ENCODE measurements around the gene LMAN1. TPM values are rescaled to one million over a fixed set of nuclear protein-coding genes. Genes with fewer than 3 reads are reported as not detected.

The LMAN1 gene
- total RNA-seq, 2 donors from 2014 or later, result 124 to 146 TPM

GRCh38 chr18:59381949-59382348 lies 22.9 kb upstream of the LMAN1 start:
- no peak for ATAC-seq
- H3K9me3 Mint-ChIP-seq, result no peaks in the 10 kb centered on the region
- H3K36me3 Mint-ChIP-seq, result no peaks in the 10 kb centered on the region
- H3K4me1 Mint-ChIP-seq (ENCODE audit: low read depth in 2 of 2), result no peaks in the 10 kb centered on the region
- DNase-seq (ENCODE audit: low spot score), result no peak
- no peak overlapping the region for H3K4me3 Mint-ChIP-seq
- H3K27me3 Mint-ChIP-seq, result peaks cover 25 to 38% of the 10 kb centered on the region in 2 donors
- H3K27ac Mint-ChIP-seq, result no peak overlapping the region

GRCh38 chr18:59380706-59381105 lies 21.6 kb upstream of the LMAN1 start:
- H3K27me3 Mint-ChIP-seq, result peaks cover 29 to 38% of the 10 kb centered on the region in 2 donors
- H3K4me1 Mint-ChIP-seq (ENCODE audit: low read depth in 2 of 2), result no peaks in the 10 kb centered on the region
- H3K4me3 Mint-ChIP-seq, result no peak overlapping the region
- no peaks in the 10 kb centered on the region for H3K36me3 Mint-ChIP-seq
- no peak overlapping the region for H3K27ac Mint-ChIP-seq
- DNase-seq (ENCODE audit: low spot score) (no peak), ATAC-seq (no peak)
- H3K9me3 Mint-ChIP-seq, result no peaks in the 10 kb centered on the region

GRCh38 chr18:59379772-59380522 lies 20.9 kb upstream of the LMAN1 start:
- no peaks in the 10 kb centered on the region for H3K36me3 Mint-ChIP-seq
- no peaks in the 10 kb centered on the region for H3K4me1 Mint-ChIP-seq (ENCODE audit: low read depth in 2 of 2)
- no peak overlapping the region for H3K4me3 Mint-ChIP-seq
- H3K27ac Mint-ChIP-seq, result no peak overlapping the region
- no peaks in the 10 kb centered on the region for H3K9me3 Mint-ChIP-seq
- no peak for ATAC-seq
- DNase-seq (ENCODE audit: low spot score), result no peak
- H3K27me3 Mint-ChIP-seq, result peaks cover 29 to 38% of the 10 kb centered on the region in 2 donors

GRCh38 chr18:59377613-59378337 lies 18.7 kb upstream of the LMAN1 start:
- Mint-ChIP-seq H3K27me3 (peaks cover 39 to 48% of the 10 kb centered on the region in 2 donors), H3K4me1 (ENCODE audit: low read depth in 2 of 2) (no peaks in the 10 kb centered on the region), H3K27ac (no peak overlapping the region), H3K9me3 (no peaks in the 10 kb centered on the region), H3K4me3 (no peak overlapping the region), H3K36me3 (no peaks in the 10 kb centered on the region)
- no peak for DNase-seq (ENCODE audit: low spot score)
- ATAC-seq, result no peak

GRCh38 chr18:59376351-59376935 lies 17.4 kb upstream of the LMAN1 start:
- Mint-ChIP-seq H3K9me3 (no peaks in the 10 kb centered on the region), H3K36me3 (no peaks in the 10 kb centered on the region), H3K4me1 (ENCODE audit: low read depth in 2 of 2) (no peaks in the 10 kb centered on the region), H3K27me3 (peaks cover 47 to 53% of the 10 kb centered on the region in 2 donors), H3K4me3 (no peak overlapping the region), H3K27ac (no peak overlapping the region)
- ATAC-seq (no peak), DNase-seq (ENCODE audit: low spot score) (no peak)

- ATAC-seq, result no peak
- no peaks in the 10 kb centered on the region for H3K4me1 Mint-ChIP-seq (ENCODE audit: low read depth in 2 of 2)
- H3K4me3 Mint-ChIP-seq, result no peak overlapping the region
- peaks cover 36 to 40% of the 10 kb centered on the region in 2 donors for H3K27me3 Mint-ChIP-seq
- H3K27ac Mint-ChIP-seq, result no peak overlapping the region
- DNase-seq (ENCODE audit: low spot score), result no peak
- no peaks in the 10 kb centered on the region for H3K9me3 Mint-ChIP-seq
- H3K36me3 Mint-ChIP-seq, result no peaks in the 10 kb centered on the region
These were observed 15.1 kb upstream of the LMAN1 start for GRCh38 chr18:59374128-59374527.

GRCh38 chr18:59372975-59373374 lies 13.9 kb upstream of the LMAN1 start:
- Mint-ChIP-seq H3K27ac (no peak overlapping the region), H3K9me3 (no peaks in the 10 kb centered on the region), H3K4me1 (ENCODE audit: low read depth in 2 of 2) (no peaks in the 10 kb centered on the region), H3K27me3 (peaks cover 24 to 30% of the 10 kb centered on the region in 2 donors), H3K4me3 (no peak overlapping the region), H3K36me3 (no peaks in the 10 kb centered on the region)
- ATAC-seq, result no peak
- no peak for DNase-seq (ENCODE audit: low spot score)

GRCh38 chr18:59360381-59360780 lies 1.3 kb upstream of the LMAN1 start:
- no peaks in the 10 kb centered on the region for H3K9me3 Mint-ChIP-seq
- H3K4me3 Mint-ChIP-seq, result no peak overlapping the region
- peaks cover 21 to 24% of the 10 kb centered on the region in 2 donors for H3K4me1 Mint-ChIP-seq (ENCODE audit: low read depth in 2 of 2)
- H3K36me3 Mint-ChIP-seq, result peaks cover 16% of the 10 kb centered on the region
- peaks cover 7 to 9% of the 10 kb centered on the region in 2 donors for H3K27me3 Mint-ChIP-seq
- ATAC-seq, result no peak
- H3K27ac Mint-ChIP-seq, result no peak overlapping the region
- no peak for DNase-seq (ENCODE audit: low spot score)

- no peak for DNase-seq (ENCODE audit: low spot score)
- peak overlapping the region; percentile 62 for H3K4me3 Mint-ChIP-seq
- no peaks in the 10 kb centered on the region for H3K9me3 Mint-ChIP-seq
- H3K27ac Mint-ChIP-seq, result peak overlapping the region in 1 of 2 donors; percentile 93
- H3K36me3 Mint-ChIP-seq, result peaks cover 16% of the 10 kb centered on the region
- peaks cover 7 to 8% of the 10 kb centered on the region in 2 donors for H3K27me3 Mint-ChIP-seq
- peaks cover 21 to 24% of the 10 kb centered on the region in 2 donors for H3K4me1 Mint-ChIP-seq (ENCODE audit: low read depth in 2 of 2)
- ATAC-seq, result peak in 1 of 2 donors; percentile 0
These were observed 499 bp upstream of the LMAN1 start for GRCh38 chr18:59359576-59359952.

GRCh38 chr18:59358414-59358711 lies 702 bp downstream of the LMAN1 start:
- H3K4me1 Mint-ChIP-seq (ENCODE audit: low read depth in 2 of 2), result peaks cover 21 to 24% of the 10 kb centered on the region in 2 donors
- no peaks in the 10 kb centered on the region for H3K9me3 Mint-ChIP-seq
- no peak for ATAC-seq
- H3K36me3 Mint-ChIP-seq, result peaks cover 17% of the 10 kb centered on the region
- peaks cover 3 to 4% of the 10 kb centered on the region in 2 donors for H3K27me3 Mint-ChIP-seq
- no peak for DNase-seq (ENCODE audit: low spot score)
- peak overlapping the region; percentile 93 to 98 for H3K27ac Mint-ChIP-seq
- H3K4me3 Mint-ChIP-seq, result peak overlapping the region; percentile 96

- ATAC-seq, result no peak
- Mint-ChIP-seq H3K27me3 (peaks cover 0 to under 1% of the 10 kb centered on the region in 2 donors), H3K36me3 (peaks cover 21% of the 10 kb centered on the region)
These were observed 1.1 kb downstream of the LMAN1 start for GRCh38 chr18:59357928-59358327.

GRCh38 chr18:59354731-59355130 lies 4.3 kb downstream of the LMAN1 start:
- peaks cover 41% of the 10 kb centered on the region for H3K36me3 Mint-ChIP-seq
- peaks cover 31 to 38% of the 10 kb centered on the region in 2 donors for H3K4me1 Mint-ChIP-seq (ENCODE audit: low read depth in 2 of 2)
- no peaks in the 10 kb centered on the region for H3K27me3 Mint-ChIP-seq
- DNase-seq (ENCODE audit: low spot score) (no peak), ATAC-seq (no peak)
- H3K9me3 Mint-ChIP-seq, result no peaks in the 10 kb centered on the region
- H3K27ac Mint-ChIP-seq, result no peak overlapping the region
- no peak overlapping the region for H3K4me3 Mint-ChIP-seq

More at GRCh38 chr18:59357928-59358327, 1.1 kb downstream of the LMAN1 start:
- peak overlapping the region; percentile 93 to 98 for H3K27ac Mint-ChIP-seq
- no peaks in the 10 kb centered on the region for H3K9me3 Mint-ChIP-seq
- peaks cover 21 to 28% of the 10 kb centered on the region in 2 donors for H3K4me1 Mint-ChIP-seq (ENCODE audit: low read depth in 2 of 2)
- peak overlapping the region; percentile 96 for H3K4me3 Mint-ChIP-seq
- DNase-seq (ENCODE audit: low spot score), result no peak

GRCh38 chr18:59353079-59353680 lies 5.9 kb downstream of the LMAN1 start:
- H3K27ac Mint-ChIP-seq, result peak overlapping the region in 1 of 2 donors; percentile 17
- H3K27me3 Mint-ChIP-seq, result no peaks in the 10 kb centered on the region
- ATAC-seq (no peak), DNase-seq (ENCODE audit: low spot score) (no peak)
- peak overlapping the region; percentile 21 for H3K4me3 Mint-ChIP-seq
- H3K4me1 Mint-ChIP-seq (ENCODE audit: low read depth in 2 of 2), result peaks cover 26 to 32% of the 10 kb centered on the region in 2 donors
- peaks cover 40% of the 10 kb centered on the region for H3K36me3 Mint-ChIP-seq
- no peaks in the 10 kb centered on the region for H3K9me3 Mint-ChIP-seq

Data from natural killer cell treated with Interleukin-12 subunit alpha and Interleukin-12 subunit beta and Interleukin-15 and Interleukin-18, amount 100 ng/mL, for 72 hours (primary cell).